GM19351 (cell line): ENCODE measurements around the gene PCSK2.

Experiments used
- ATAC-seq: cut with Tn5 transposase; IDR thresholded peaks from one replicate; pipeline ENCODE4 v1.9.1; 2021; ENCODE audit warnings: mild to moderate bottlenecking, moderate library complexity; ENCODE audit not compliant: unreplicated experiment

PCSK2 gene

DNA sequence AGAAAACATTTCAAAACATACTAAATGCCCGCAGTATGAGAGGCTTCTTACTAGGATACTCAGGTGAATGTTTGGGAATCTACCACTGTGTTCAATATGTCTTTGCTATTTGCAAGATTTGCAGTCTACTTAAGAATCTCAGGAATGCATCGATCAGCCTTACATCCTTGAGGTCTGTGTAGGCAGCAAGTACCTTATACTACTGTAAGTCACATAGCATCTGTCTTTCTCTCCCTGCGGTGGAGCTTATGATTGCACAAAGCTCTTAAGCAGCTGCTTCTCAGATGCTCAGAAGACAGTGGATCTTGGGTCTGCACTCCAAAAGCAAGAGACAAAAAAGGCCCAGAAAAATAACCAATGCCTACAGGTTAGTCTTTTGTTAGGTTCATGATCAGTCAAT is 21.4 kb downstream of the PCSK2 start:
- no peak for ATAC-seq

DNA sequence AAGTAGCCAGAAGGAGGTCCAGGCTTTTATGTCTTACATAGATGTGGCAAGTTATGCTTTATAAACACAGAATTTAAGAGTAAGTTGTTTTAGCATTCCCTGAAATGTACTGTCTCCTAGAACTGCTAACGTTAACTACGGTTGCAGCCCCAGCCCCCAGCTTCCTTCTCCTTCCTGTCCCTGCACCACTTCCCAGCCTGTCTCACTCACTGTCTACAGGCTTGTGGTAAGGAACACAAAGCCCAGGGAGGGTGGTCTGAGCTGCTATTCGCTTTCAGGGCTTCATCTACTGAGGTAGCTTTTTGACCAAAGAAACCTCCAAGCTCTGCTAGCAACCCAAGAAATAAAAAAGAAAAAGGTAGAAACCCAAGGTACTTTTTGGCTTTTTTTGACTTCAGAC is 35.9 kb downstream of the PCSK2 start:
- ATAC-seq: no peak

DNA sequence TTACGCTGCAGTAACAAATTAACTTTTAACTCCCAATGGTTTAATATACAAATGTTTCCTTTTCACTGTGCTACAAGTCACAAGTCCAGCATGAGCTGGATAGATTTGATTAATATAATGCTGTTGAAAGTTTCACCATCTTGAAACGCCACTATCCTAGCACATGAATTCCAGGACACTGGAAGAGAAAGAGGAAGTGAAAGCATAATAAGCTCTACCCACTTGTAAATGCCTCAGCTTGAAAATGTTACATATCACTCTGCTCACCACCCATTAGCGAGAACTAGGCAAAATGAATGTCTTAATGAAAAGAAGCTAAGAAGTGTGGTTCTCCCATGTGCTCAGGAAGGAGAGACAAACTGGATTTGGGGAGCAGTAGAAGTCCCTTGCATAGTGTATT is 46.9 kb downstream of the PCSK2 start:
- no peak for ATAC-seq

DNA sequence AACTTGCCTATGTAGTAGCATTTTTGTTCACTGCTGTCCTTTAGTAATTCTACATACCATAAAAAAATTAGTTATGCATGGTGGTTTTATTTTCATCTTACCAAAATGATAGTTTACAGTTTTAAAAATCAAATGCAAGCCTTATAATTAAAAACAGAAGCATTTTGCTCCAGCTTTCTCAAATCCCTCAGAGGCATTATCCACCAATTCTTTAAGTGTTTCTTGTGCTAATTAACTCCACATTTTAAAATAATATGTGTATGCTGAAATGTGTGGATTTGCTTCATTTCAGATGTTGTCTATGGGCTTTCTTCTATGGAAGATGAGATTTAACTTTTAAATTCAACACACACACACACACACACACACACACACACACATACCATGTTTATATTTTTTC is 49.3 kb downstream of the PCSK2 start:
- ATAC-seq: no peak

DNA sequence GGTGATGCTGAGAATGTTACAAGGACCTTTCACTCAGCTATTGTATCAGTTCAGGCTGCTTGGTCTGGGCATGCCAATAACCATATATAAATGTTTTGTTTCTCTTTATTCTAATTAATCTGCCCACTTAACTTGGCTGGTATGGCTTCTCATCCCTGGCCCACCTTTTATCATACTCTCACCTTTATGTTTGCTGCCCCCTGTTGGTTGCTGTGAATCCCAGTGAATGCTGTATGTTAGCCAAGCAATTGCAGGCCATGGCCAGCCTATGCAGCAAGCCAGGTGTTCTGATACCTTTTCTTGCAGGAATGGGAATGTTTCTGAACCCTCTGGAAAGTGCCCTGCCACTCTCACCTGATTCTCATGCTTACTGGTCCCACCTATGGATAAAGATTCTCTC is 54.6 kb downstream of the PCSK2 start:
- peak; percentile 62 for ATAC-seq

DNA sequence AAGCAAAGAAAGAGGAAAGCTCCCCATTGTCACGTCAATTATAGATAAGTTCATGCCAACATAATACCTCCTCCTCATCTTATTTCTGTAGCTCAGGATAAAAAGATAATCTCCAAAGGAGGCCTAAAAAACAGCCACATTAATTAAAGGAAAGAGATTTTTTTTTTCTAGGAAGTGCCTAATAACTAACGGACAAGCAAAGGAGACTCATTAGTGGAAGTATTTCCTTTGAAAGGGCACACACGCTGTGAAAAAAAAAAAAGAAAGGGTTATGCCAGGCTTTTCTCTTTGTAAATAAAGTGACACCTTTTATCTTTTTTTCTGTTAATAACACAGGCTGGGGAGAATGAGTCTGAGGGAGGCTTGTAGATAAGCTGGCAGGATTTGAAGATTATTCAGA is 55.7 kb downstream of the PCSK2 start:
- no peak for ATAC-seq

DNA sequence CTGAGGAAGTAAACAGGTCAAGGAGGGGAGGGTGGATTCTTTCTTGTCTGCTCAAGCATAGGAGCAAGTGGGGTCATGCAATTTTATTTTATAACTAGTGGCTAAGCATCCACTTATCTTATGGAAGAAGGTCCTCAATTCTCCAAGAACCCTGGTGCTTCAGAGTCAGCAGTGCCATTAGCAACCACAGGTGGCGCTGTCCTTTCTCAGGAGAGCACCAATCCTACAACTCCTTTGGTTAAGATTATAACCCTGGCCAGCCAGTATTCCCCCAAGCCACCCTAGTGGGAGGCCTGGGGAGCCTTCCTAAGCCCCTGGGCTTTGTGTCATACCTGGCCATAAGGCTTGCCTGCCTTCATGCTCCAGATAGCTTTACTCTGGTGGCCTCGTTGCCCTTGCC is 60.7 kb downstream of the PCSK2 start:
- ATAC-seq: no peak

DNA sequence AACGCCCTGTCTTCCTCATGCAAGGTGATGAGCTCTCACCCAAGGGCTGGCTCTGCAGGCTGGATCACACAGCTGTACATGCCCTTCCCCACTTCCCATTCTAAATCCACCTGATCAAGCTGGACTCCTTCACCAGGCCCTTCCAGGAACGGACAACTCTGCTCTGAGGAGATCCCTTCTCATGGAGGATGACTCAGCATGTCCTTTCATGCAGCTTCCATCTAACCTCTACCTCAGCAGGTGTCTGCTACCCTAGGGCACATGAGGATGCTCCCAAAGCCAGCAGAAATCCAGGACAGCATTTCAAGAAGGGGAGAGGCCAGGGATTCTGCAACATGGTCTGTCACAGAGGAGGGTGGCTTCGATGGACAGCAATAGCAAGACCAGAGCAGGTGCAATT is 61.2 kb downstream of the PCSK2 start:
- no peak for ATAC-seq

DNA sequence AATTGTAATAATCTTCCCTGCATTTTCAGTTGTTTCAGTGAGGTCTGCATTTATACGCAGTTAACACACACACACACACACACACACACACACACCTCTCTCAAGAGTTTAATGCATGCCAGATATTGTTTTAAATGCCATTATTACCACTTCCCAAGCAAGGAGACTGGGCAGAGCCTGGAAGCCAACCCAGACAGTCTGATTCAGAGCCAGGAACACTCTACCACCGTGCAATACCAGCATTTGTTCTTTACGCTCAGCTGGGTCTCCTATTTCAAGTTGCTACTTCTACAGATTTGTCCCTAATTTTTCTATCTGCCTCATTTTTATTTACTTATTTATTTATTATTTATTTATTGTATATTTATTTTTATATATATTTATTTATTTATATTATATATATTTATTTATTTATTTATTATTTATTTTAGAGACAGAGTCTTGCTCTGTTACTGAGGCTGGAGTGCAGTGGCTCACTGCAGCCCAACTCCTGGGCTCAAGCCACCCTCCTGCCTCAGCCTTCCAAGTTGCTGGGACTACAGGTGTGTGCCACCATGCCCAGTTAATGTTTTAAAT is 68.4 kb downstream of the PCSK2 start:
- no peak for ATAC-seq

DNA sequence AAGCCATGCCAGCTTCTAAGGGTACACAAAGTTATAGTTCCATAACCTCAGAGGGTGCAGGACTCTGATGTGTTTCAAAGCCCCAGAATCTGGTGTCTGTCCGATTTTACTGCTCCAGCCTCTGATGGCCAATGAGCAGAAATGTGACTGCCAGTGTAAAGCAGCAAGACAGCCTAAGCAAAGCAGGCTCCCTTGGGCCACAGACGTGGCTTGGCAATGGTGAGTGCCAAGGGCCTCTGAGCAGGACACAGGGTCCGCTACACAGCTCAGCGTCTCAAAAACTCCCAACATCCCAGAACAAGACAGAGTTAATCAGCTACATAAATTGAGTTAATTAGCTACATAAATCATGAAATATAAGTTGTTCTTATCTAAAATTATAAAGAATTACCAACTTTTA is 69.2 kb downstream of the PCSK2 start:
- ATAC-seq: no peak

DNA sequence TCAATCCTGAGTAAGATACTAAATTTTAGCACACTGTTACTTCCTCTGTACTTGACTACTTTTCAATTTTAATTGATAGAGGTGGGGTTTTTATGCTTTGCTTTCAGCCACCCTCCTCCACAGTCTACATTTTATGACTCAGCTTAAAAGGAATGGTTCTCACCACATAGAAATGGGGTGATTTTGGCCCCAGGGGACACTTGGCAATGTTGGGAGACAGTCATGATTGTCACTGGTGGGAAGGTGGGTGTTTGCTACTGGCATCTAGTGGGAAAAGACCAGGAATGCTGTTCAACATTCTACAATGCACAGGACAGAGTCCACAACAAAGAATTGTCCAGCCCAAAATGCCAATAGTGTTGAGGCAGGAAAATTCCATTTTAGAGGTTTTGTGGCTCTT is 71.3 kb downstream of the PCSK2 start:
- ATAC-seq: no peak

DNA sequence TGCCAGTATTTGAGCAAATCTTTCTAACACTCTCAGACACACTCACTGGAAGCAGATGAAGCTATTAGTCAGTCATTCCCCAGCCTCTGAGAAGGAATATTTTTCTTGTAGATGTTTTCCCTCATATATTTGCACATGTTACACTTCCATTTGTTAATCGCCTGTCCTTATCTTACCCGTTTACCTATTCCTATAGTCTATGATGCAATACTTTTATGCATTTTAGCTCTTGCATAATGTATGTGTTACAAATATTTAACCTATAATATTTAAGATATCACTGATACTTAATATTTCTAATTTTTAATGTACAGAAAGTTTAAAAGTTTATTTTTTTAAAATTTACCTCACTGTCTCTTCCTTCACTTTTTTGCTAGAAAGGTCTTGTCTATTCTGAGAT is 71.9 kb downstream of the PCSK2 start:
- no peak for ATAC-seq

DNA sequence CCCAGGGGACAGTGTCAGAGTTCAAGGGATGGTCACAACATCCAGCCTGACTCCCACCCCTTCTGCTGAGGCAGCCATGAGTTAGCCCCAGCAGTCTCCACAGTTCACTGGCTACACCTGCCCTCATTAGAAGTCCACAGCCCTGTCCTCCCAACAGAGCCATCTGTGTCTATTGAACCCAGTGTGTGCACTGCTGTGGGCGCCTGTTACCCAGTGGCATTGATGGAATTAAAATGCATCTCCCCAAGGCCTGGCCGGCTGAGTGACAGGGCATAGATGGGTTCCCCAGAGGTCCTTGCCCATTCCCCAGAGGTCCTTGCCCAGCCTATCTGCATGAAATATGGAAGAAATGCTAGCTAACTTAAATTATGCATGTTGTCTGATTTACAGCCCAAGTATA is 73.3 kb downstream of the PCSK2 start:
- ATAC-seq: no peak

DNA sequence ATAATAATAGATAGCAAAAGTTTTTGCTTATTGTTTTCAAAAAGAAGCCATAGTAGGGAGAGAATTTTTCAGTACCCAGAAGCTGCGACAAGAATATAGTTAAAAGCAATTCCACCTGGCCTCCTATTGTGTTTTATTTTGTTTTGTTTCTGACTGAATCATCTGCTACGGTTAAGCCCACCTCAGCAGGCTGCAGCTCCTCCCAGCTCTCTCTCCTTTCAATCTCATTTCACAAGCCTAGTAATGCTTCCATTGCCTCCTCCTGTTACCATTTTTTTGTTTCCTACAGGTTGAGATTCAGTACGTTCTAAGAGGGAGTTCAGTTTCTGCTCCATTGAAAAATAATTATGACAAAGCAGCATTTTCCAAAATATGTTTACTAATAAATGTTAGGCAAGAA is 77.9 kb downstream of the PCSK2 start:
- ATAC-seq: no peak

DNA sequence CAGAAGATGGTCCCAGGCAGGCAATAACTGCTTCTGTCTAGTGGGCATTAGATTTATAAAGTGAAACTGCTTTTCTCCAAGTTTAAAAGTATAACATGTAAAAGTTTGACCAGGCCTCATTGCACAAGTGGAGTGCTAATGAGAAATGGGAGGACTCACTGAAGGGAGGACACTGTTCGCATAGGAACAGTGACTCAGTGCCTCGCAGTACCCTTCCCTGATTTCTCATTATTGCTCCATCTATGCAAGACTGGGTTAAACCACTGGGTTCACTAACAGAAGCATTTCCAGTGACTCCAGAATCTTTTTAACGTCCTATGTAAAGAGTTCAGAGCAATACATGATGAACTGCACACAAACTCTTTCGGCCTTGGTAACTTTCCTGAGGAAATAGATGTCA is 79.6 kb downstream of the PCSK2 start:
- ATAC-seq: no peak

DNA sequence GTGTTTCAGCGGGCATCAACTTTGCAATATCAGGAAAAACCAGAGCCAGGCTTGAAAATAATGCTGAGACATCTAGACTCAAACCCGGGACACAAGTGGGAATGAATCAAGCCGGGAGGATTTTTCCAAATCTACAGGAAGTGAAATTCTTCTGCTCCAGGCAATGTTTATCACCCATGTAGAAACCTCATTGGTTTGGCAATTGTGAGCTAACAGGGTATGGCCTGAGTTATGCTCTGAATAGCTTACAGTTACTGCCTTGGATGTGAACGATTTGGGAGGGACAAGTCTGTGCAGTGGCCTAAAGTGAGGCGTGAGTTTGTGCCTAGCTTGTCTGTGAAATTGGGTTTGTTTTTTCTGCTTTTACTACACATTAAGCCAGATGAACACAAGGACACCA is 87.4 kb downstream of the PCSK2 start:
- no peak for ATAC-seq

DNA sequence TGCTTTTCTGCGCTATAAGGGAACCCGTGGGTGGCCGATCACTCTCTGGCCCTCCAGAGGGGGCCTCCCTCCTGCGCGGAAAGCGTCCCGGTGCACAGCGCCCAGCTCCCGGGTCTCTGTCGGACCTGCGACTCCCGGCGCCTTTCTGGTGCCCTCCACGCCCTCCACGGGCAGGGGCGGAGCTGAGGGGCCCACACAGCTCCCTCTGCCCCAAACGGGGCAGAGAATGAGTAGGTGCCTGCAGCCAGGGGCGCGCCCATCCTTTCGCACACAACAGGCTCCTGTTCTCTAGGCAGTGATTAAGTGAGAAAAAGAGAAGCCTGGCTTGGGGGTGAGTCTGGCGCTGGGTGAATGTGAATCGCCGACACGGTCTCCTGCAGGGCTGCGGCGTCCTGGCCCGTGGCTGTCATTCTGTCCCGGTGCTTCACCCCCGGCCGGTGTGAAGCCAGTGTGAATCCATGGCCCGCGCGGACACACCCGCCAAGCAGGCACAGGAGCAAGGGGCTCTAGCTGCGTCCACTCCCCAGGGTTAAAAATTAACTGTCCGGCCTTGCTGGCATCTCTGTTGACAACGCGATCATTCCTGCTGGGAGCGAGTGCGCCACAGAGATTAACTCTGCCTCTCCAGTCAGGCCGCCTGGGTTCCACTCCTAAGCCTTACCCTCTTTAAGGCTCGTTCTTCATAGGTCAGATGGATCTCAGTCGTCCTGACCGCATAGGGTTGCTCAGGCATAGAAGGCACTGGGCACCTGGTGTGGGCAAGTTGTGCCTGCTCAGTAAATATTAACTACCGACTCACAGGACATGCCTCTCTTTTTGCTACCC is 88.8 kb downstream of the PCSK2 start:
- ATAC-seq: no peak

DNA sequence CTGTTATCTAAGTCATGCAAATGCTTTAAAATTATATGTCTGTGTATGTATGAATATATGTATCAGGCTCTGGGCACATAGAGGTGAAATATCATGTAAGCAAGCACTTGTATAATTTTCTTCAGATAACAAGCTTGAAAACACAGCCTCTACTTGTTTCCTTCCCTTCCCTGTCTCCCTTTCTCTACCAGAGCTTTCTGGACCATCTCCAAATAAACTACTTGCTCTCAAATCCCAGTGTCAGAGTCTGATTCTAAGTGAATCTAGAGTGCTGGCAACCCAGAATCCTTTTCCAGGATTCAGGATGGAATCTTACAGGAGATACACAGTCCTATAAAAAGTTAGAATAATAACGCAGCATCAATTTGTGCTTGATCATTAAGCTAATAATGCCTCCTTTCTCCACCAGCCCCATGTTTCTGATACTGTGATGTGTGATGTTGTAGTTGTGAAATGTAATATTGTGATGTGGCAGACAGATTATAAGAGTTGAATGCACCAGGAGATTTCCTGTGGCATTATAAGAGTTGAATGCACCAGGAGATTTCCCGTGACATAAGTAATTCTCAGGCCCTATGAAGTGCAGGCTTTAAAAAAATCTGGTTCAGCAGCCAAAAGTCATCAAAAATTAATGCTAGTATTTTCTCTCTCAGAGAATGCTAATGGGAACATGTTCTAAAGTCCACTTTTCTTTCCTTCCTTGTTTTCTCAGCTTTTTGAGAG is 89.6 kb downstream of the PCSK2 start:
- ATAC-seq: no peak

DNA sequence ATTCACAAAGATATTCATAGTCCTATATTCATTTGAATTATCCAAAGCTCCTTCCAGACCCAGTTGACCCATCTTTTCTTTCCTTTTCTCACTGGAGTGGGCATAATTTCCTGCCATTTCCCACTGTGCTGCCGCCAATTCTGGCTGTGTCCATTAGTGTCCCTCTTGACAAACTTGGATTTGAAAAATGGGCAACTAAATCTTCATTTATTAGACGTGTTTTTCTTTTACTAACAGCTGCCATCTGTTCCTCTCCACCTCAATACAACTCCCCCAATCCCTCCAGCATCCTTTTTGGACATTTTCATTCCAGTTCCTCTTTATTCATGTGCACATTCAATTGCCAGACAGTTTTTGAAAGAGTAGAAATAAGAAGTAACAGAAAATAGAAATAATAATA is 90.5 kb downstream of the PCSK2 start:
- no peak for ATAC-seq

DNA sequence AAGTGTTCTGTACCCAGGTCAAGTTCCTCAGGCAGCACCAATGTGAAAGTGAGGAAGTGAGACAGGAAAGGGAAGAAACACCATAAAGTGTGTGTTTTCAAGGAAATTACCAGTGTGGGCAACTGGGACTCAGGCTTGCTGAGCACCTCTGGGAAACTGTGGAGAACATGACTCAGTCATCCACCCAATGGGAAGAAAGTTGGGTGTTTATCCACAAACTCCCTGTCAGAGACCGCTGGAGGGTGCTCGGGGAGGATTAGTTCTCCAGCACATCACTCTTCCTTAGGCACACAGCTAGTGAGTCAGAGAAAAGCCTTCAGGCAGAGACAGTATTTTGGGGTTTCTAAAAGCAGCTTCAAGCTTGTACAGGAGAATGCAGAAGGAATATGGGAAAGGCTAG is 93.6 kb downstream of the PCSK2 start:
- ATAC-seq: no peak

DNA sequence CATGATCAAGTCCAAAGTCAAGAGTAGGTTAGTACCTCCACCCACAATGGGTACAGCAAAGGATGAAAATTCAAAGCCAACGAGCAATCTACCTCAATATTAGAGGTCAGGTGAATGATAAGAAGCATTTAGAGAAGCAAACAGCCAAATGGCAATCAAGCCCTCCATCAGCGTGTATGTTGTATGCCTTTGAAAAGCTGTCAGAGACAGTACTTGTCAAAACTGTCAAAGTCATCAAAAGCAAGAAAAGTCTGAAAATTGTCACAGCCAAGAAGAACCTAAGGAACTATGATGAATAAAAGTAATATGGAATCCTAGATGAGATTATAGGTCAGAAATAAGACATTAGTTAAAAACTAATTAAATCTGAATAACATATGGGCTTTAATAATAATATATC is 99.3 kb downstream of the PCSK2 start:
- ATAC-seq: no peak
